Measurements from ENCODE around the gene EMD.
"Not testable (repeated sequence)": the region's sequence is repeated elsewhere in the genome, so short reads cannot be mapped to it uniquely, and the experiment has no call there.

EMD gene

GRCh38 chrX:154378059-154378798, 866 bp upstream of the EMD start:
- Histone ChIP-seq H3K36me3 (peaks cover 14% of the 10 kb centered on the region; the same call in 1 of the 2 replicates), H4K20me1 (peaks cover 15% of the 10 kb centered on the region; the same call in 1 of the 2 replicates), H3K27ac (peak overlapping the region; percentile 88), H3K9me3 (peaks cover 45% of the 10 kb centered on the region), H3K4me2 (peak overlapping the region; percentile 80), H3K4me1 (peaks cover 42% of the 10 kb centered on the region), H3K4me3 (peak overlapping the region; percentile 64), H3K27me3 (peaks cover 21% of the 10 kb centered on the region), H3K9ac (peak overlapping the region; percentile 82)
- no peak for TF ChIP-seq Cebpa-rat (IDR thresholded peaks at IDR 0.05)

GRCh38 chrX:154379569-154379951, 465 bp downstream of the EMD start:
- Histone ChIP-seq H3K9me3 (peaks cover 44% of the 10 kb centered on the region), H3K4me3 (peak overlapping the region; percentile 90), H3K36me3 (peaks cover 14% of the 10 kb centered on the region; the same call in 1 of the 2 replicates), H3K27me3 (peaks cover 10% of the 10 kb centered on the region), H4K20me1 (peaks cover 15% of the 10 kb centered on the region; the same call in 1 of the 2 replicates), H3K4me1 (peaks cover 37% of the 10 kb centered on the region), H3K9ac (peak overlapping the region; percentile 96), H3K4me2 (peak overlapping the region; percentile 84), H3K27ac (peak overlapping the region; percentile 96)
- TF ChIP-seq Cebpa-rat (IDR thresholded peaks at IDR 0.05) = no peak

- Histone ChIP-seq H3K9me3 (peaks cover 41% of the 10 kb centered on the region), H3K4me2 (peak overlapping the region; percentile 84), H3K4me1 (peaks cover 33% of the 10 kb centered on the region), H3K4me3 (peak overlapping the region; percentile 90), H4K20me1 (peaks cover 15% of the 10 kb centered on the region; the same call in 1 of the 2 replicates), H3K36me3 (peaks cover 14% of the 10 kb centered on the region; the same call in 1 of the 2 replicates), H3K27me3 (peaks cover 5% of the 10 kb centered on the region), H3K27ac (peak overlapping the region; percentile 96), H3K9ac (peak overlapping the region; percentile 96)
- TF ChIP-seq Cebpa-rat (IDR thresholded peaks at IDR 0.05) = no peak
Observed at GRCh38 chrX:154380153-154380552, 1.1 kb downstream of the EMD start.

GRCh38 chrX:154380787-154381186, 1.7 kb downstream of the EMD start:
- peak overlapping the region; percentile 84 for H3K4me2 ChIP-seq
- peaks cover 41% of the 10 kb centered on the region for H3K9me3 ChIP-seq
- H3K4me3 ChIP-seq = peak overlapping the region; percentile 90
- no peak for TF ChIP-seq Cebpa-rat (IDR thresholded peaks at IDR 0.05)
- H4K20me1 ChIP-seq = peaks cover 15% of the 10 kb centered on the region; the same call in 1 of the 2 replicates
- peaks cover 14% of the 10 kb centered on the region; the same call in 1 of the 2 replicates for H3K36me3 ChIP-seq
- H3K27me3 ChIP-seq = no peaks in the 10 kb centered on the region; the same call in 1 of the 2 replicates
- peak overlapping the region; percentile 96; the same call in 1 of the 2 replicates for H3K9ac ChIP-seq
- no peak overlapping the region for H3K27ac ChIP-seq
- peaks cover 32% of the 10 kb centered on the region for H3K4me1 ChIP-seq

- Histone ChIP-seq H3K36me3 (peaks cover 14% of the 10 kb centered on the region; the same call in 1 of the 2 replicates), H3K4me1 (peaks cover 32% of the 10 kb centered on the region), H3K9me3 (peaks cover 41% of the 10 kb centered on the region), H3K4me3 (no peak overlapping the region), H3K27ac (no peak overlapping the region), H4K20me1 (peaks cover 15% of the 10 kb centered on the region; the same call in 1 of the 2 replicates), H3K4me2 (no peak overlapping the region), H3K27me3 (no peaks in the 10 kb centered on the region; the same call in 1 of the 2 replicates), H3K9ac (no peak overlapping the region)
- no peak for TF ChIP-seq Cebpa-rat (IDR thresholded peaks at IDR 0.05)
Observed at GRCh38 chrX:154381271-154381670, 2.2 kb downstream of the EMD start.

GRCh38 chrX:154382483-154383069, 3.5 kb downstream of the EMD start:
- H3K4me3 ChIP-seq = no peak overlapping the region
- no peak overlapping the region for H3K4me2 ChIP-seq
- H3K9me3 ChIP-seq = peaks cover 41% of the 10 kb centered on the region
- no peak overlapping the region for H3K9ac ChIP-seq
- H3K27me3 ChIP-seq = no peaks in the 10 kb centered on the region; the same call in 1 of the 2 replicates
- H3K27ac ChIP-seq = no peak overlapping the region
- peaks cover 15% of the 10 kb centered on the region; the same call in 1 of the 2 replicates for H4K20me1 ChIP-seq
- no peak for TF ChIP-seq Cebpa-rat (IDR thresholded peaks at IDR 0.05)
- H3K36me3 ChIP-seq = peaks cover 14% of the 10 kb centered on the region; the same call in 1 of the 2 replicates
- H3K4me1 ChIP-seq = peaks cover 25% of the 10 kb centered on the region

- Histone ChIP-seq H3K36me3 (peaks cover 14% of the 10 kb centered on the region; the same call in 1 of the 2 replicates), H3K27ac (no peak overlapping the region), H3K9me3 (peaks cover 31% of the 10 kb centered on the region), H3K4me1 (peaks cover 18% of the 10 kb centered on the region), H3K4me3 (no peak overlapping the region), H3K4me2 (no peak overlapping the region), H4K20me1 (peaks cover 15% of the 10 kb centered on the region; the same call in 1 of the 2 replicates), H3K9ac (no peak overlapping the region), H3K27me3 (no peaks in the 10 kb centered on the region; the same call in 1 of the 2 replicates)
- no peak for TF ChIP-seq Cebpa-rat (IDR thresholded peaks at IDR 0.05)
Observed at GRCh38 chrX:154383359-154384283, 4.5 kb downstream of the EMD start.

- peaks cover 23% of the 10 kb centered on the region for H3K9me3 ChIP-seq
- no peak overlapping the region for H3K27ac ChIP-seq
- no peak overlapping the region for H3K9ac ChIP-seq
- peaks cover 14% of the 10 kb centered on the region; the same call in 1 of the 2 replicates for H3K36me3 ChIP-seq
- H3K4me2 ChIP-seq = no peak overlapping the region
- TF ChIP-seq Cebpa-rat (IDR thresholded peaks at IDR 0.05) = no peak
- H3K4me3 ChIP-seq = no peak overlapping the region
- peaks cover 18% of the 10 kb centered on the region for H3K4me1 ChIP-seq
- peaks cover 15% of the 10 kb centered on the region; the same call in 1 of the 2 replicates for H4K20me1 ChIP-seq
- no peaks in the 10 kb centered on the region; the same call in 1 of the 2 replicates for H3K27me3 ChIP-seq
Observed at GRCh38 chrX:154384284-154384892, 5.3 kb downstream of the EMD start.

- H3K4me2 ChIP-seq, H4K20me1 ChIP-seq, H3K9ac ChIP-seq, H3K4me1 ChIP-seq, H3K27ac ChIP-seq, H3K27me3 ChIP-seq, H3K9me3 ChIP-seq, H3K36me3 ChIP-seq, H3K4me3 ChIP-seq: not testable (repeated sequence)
Observed at GRCh38 chrX:154388094-154388493, 9.0 kb downstream of the EMD start.

GRCh38 chrX:154388649-154389048, 9.6 kb downstream of the EMD start:
- not testable (repeated sequence) for H4K20me1 ChIP-seq, H3K9ac ChIP-seq, H3K27ac ChIP-seq, H3K9me3 ChIP-seq, H3K36me3 ChIP-seq, H3K4me3 ChIP-seq, H3K4me2 ChIP-seq, H3K27me3 ChIP-seq, H3K4me1 ChIP-seq

- H3K4me3 ChIP-seq, H3K36me3 ChIP-seq, H3K27me3 ChIP-seq, H3K27ac ChIP-seq, H4K20me1 ChIP-seq, H3K9me3 ChIP-seq, H3K4me1 ChIP-seq, H3K4me2 ChIP-seq, H3K9ac ChIP-seq: not testable (repeated sequence)
Observed at GRCh38 chrX:154389812-154390747, 11.0 kb downstream of the EMD start.

- Histone ChIP-seq H3K9me3 (peaks cover 29% of the 10 kb centered on the region), H3K4me3 (peak overlapping the region; percentile 84), H3K4me2 (peak overlapping the region; percentile 85), H4K20me1 (peaks cover 26% of the 10 kb centered on the region), H3K9ac (peak overlapping the region; percentile 100; the same call in 1 of the 2 replicates), H3K27ac (peak overlapping the region; percentile 99; the same call in 1 of the 2 replicates), H3K36me3 (peaks cover 26% of the 10 kb centered on the region)
- H3K27me3 ChIP-seq, H3K4me1 ChIP-seq: not testable (repeated sequence)
Observed at GRCh38 chrX:154396363-154396762, 17.3 kb downstream of the EMD start.

All from BLaER1 (cell line).